ENCODE data around the gene ERMARD.

Gene ERMARD

DNA sequence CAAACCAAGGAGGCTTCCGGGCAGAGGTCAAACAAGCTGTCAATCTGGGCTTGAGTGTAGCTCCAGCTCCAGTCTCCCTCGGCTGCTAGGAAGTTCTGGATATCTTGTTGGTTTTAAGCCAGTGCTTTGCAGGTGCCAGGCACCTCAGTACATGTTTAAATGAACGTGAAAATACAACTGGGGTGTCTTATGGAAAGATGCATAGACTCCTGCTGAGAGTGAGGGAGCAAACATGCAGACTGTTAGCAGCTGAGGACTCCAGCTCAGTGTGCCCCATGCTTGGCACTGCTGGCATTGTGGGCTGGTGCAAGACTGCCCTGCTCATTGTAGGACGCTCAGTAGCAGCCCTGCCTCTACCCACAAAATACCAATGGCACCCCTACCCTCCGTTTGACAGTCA lies 28.5 kb downstream of the ERMARD start:
- ChIA-PET POLR2A (ENCODE audit: low non-redundant PET) (interaction anchor here (0.6 kb wide), 1 partner anchor 84 kb away, joined by 3 read pairs; no protein-coding TSS in a partner anchor), CTCF (interaction anchor here (0.5 to 1.0 kb wide), 2 partner anchors 52 to 383 kb away, joined by 3 read pairs; no protein-coding TSS in a partner anchor)
- TF ChIP-seq CTCF (conservative IDR thresholded peaks at IDR 0.05; ENCODE audit: low read depth): no peak
- DNase-seq (ENCODE audit: low spot score): no peak
- H3K27ac ChIP-seq: peak overlapping the region; percentile 76

DNA sequence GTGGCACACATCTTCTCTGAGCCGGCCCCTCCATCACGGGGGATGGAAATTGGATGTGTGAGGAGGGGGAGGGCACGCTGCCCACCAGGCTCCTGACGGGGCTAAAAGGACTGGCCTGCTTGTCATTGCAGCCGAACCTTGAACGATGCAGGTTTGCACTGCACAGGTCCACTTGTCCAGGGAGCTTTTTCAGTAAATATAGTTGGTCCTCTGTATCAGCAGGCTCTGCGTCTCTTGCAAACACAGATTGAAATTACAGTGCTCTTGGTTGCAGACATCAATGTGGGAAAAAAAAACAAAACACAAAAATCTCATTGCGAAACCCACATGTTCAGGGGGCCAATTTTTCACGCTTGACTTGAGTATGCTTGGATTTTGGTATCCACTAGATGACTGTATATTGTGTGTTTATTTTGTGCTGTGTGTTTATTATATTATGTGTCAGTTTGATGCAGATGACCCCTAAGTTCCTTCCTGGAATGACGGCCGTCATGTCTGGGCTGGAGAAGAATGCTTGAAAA lies 29.2 kb downstream of the ERMARD start:
- CTCF ChIA-PET: interaction anchor here (0.5 to 1.0 kb wide), 2 partner anchors 51 to 384 kb away, joined by 3 read pairs; no protein-coding TSS in a partner anchor
- H3K27ac ChIP-seq: peak overlapping the region; percentile 76
- peak; percentile 23 for DNase-seq (ENCODE audit: low spot score)
- TF ChIP-seq CTCF (conservative IDR thresholded peaks at IDR 0.05; ENCODE audit: low read depth): no peak
- POLR2A ChIA-PET (ENCODE audit: low non-redundant PET): interaction anchor here (0.7 kb wide), 1 partner anchor 796 kb away, joined by 4 read pairs; no protein-coding TSS in a partner anchor

- ChIA-PET CTCF (no interaction called here), POLR2A (ENCODE audit: low non-redundant PET) (no interaction called here)
- H3K27ac ChIP-seq: no peak overlapping the region
- DNase-seq (ENCODE audit: low spot score): no peak
- TF ChIP-seq CTCF (conservative IDR thresholded peaks at IDR 0.05; ENCODE audit: low read depth): no peak
These were observed 31.5 kb downstream of the ERMARD start for GRCh38 chr6:169782966-169783365.

DNA sequence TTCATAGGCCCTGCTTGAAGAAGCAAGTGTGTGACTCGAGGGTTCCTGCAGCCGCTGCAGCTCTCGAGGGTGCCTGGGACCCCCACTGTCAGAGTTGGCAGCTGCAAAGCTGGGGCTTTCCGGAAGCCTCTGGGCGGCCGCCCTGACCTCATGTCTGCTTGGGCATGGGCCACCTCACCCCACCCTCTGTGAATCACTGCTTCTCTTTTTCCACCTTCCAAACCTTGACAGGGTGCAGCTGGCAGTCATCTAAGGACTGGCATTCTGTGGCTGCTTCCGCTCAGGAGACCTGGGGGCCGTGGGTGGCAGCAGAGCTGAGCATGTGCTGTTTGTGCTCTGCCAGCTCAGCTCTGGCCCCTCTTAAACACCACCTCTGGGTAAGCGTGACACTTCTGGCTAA lies 32.0 kb downstream of the ERMARD start:
- H3K27ac ChIP-seq: no peak overlapping the region
- POLR2A ChIA-PET (ENCODE audit: low non-redundant PET): no interaction called here
- DNase-seq (ENCODE audit: low spot score): no peak
- TF ChIP-seq CTCF (conservative IDR thresholded peaks at IDR 0.05; ENCODE audit: low read depth): no peak
- CTCF ChIA-PET: interaction anchor here (0.6 kb wide), 1 partner anchor 105 kb away, joined by 3 read pairs; no protein-coding TSS in a partner anchor

DNA sequence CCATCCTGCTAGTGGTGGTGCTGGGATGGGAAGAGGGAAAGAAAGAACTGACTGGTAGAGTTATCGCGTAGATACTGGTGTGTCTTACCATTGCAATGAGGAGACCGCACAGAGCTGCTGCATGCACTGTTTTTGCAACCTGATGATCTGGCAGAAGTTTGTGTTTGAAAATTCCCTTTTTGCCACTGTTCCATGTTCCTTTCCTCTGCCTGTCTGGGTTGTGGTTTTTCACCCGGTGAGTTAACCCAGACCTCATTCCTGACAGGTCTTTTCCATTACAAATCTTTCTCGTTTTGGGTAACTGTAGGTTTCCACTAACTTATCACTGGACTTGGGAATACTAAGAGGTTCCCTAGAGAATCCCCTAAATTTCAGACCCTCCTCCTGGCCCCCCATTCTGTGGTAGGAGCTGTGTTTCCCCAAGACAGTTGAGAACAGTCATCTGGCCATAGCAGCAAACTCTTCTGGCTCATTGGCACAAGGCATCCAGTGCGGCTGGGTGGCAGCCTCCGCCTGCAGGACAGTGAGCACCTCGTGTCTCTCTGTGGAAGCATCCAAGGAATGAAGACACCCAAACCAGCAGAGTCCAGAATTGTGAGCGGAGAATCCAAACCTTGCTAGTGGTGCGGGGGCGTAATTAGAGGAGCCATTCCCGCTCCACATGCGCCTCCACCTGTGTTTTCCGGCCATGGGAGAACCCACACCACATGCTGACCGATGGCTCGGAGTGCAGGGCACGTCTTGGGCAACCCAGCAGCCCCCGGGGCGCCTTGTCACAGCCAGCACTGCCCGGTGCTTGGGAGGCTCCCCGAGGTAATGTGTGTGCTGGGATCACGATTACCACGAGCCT lies 32.8 kb downstream of the ERMARD start:
- DNase-seq (ENCODE audit: low spot score): no peak
- no peak for TF ChIP-seq CTCF (conservative IDR thresholded peaks at IDR 0.05; ENCODE audit: low read depth)
- ChIA-PET CTCF (interaction anchor here (0.5 to 0.6 kb wide), 2 partner anchors 106 to 689 kb away, joined by 3 to 4 read pairs; no protein-coding TSS in a partner anchor), POLR2A (ENCODE audit: low non-redundant PET) (no interaction called here)
- H3K27ac ChIP-seq: no peak overlapping the region

DNA sequence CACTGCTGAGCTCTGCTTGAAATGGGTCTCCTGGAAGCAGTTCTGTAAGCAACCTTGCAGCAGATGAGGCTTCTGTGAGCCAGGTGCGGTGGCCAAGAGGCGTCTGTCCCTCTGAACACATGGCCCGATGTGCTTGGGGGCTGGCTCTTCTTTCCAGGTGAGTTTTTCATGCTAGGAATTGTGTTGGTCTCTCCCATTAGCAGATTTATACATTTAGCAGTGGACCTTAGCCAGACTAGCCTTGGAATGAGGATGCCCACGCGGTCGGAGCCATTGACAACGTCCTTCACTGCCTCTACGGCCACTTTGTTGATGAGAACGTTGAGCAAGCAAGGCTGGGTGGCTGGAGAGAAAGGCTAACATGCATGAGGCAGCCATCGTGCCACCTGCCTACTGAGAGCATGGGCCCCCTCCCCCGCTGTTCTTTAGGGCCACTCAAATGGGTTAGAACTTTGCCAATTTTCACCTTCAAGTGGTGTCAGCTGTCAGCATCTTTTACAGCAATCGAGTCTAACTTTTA lies 33.5 kb downstream of the ERMARD start:
- no peak for DNase-seq (ENCODE audit: low spot score)
- H3K27ac ChIP-seq: no peak overlapping the region
- no peak for TF ChIP-seq CTCF (conservative IDR thresholded peaks at IDR 0.05; ENCODE audit: low read depth)
- POLR2A ChIA-PET (ENCODE audit: low non-redundant PET): no interaction called here
- CTCF ChIA-PET: no interaction called here

All from RWPE1 (cell line).